HEK293T (cell line): ENCODE results near the gene KIAA1671.

ENCODE experiments used
- ARNT ChIP-seq: fragments of 450-650 bp; IDR thresholded peaks from 2 replicates; pipeline ENCODE4 v1.6.1; 2017; ENCODE audit warnings: mild to moderate bottlenecking
- BHLHE40 ChIP-seq: fragments of 450-650 bp; IDR thresholded peaks from 2 replicates; pipeline ENCODE4 v1.6.1; 2016; ENCODE audit warnings: mild to moderate bottlenecking, moderate library complexity, borderline replicate concordance
- TARDBP ChIP-seq: fragments of 450-650 bp; IDR thresholded peaks from 2 replicates; pipeline ENCODE4 v1.6.1; 2016
- ZNF384 ChIP-seq: fragments of 450-650 bp; IDR thresholded peaks from 2 replicates; pipeline ENCODE4 v1.6.1; 2016

DNA sequence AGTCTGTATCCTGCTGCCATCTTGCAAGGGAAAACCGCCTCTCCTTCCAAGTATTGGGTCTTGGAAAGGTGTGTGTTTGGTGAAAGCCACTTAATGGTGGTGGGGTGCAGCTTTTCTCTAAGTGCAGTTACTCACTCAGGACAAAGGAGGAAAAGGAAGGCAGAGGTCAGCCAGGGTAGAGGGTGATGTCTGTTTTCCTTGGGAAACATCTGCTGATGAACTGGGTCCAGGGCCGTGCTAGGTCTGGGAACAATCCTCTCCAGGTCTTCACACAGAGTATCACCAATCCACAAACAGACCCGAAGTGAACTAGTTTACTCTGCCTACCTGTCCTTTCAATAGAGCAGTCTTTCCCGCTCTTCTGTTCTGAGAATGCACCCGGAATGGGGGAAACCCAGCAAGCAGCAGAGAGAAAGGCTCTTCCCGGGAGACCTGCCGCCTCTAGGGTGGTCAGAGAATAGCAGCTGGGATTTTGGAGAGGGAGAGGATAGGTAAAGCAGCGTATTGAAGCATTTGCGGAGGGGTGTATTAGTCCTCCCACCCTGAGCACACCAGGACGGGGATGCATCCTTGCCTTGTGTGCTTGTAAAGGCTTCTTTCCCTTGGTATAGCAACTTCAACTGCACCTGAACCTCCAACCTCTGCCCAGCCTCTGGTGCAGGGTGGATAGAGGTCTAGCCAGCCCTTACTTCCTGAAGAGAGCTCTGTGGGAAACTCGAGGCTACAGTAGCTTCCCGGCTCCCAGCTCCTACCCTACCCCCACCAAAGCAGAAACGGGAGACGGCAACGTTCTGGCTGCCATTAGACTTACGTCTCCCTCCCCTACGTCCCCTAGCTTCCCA, 26.7 kb upstream of the KIAA1671 start:
- TF ChIP-seq ARNT (no peak), BHLHE40 (no peak), TARDBP (no peak), ZNF384 (no peak)
